RPMI8226 (cell line): ENCODE data around the gene HCRT.
A peak's percentile ranks its signal among the peaks of the same experiment; 100 is the strongest.
"Not testable (repeated sequence)": the region's sequence is repeated elsewhere in the genome, so short reads cannot be mapped to it uniquely, and the experiment has no call there.

Experiments used
- DNase-seq: peaks from one replicate; pipeline ENCODE4 v3.0.0-alpha.2; 2015

The HCRT gene

GRCh38 chr17:42184713-42185620 is at the start of gene HCRT:
TSS of gene HCRT (minus strand) at chr17:42185452. CDS start at chr17:42185365, 87 bp downstream.
- DNase-seq = peak; percentile 44

DNA sequence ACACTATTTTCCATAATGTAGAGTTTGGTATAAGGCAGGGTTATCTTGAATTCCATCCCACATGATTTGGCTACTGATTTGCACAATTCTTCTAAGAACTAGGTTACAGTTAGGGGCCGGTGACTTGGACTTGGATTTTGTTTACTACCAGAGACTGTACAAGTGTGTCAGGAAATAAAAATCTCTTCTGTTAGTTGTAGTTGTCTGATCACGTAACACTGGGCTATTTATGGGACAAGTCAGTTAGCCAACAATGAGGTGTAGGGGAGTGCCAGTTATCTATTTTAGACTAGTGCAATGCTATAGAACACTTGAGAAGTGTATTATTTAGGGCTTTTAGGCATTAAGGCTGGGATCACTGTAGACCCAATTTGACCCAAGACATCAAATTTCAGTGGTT is 48.7 kb upstream of the HCRT start:
- no peak for DNase-seq

GRCh38 chr17:42233156-42233555 is 47.9 kb upstream of the HCRT start:
- DNase-seq = no peak

- no peak for DNase-seq
Measured at GRCh38 chr17:42230225-42230624, 45.0 kb upstream of the HCRT start.

DNA sequence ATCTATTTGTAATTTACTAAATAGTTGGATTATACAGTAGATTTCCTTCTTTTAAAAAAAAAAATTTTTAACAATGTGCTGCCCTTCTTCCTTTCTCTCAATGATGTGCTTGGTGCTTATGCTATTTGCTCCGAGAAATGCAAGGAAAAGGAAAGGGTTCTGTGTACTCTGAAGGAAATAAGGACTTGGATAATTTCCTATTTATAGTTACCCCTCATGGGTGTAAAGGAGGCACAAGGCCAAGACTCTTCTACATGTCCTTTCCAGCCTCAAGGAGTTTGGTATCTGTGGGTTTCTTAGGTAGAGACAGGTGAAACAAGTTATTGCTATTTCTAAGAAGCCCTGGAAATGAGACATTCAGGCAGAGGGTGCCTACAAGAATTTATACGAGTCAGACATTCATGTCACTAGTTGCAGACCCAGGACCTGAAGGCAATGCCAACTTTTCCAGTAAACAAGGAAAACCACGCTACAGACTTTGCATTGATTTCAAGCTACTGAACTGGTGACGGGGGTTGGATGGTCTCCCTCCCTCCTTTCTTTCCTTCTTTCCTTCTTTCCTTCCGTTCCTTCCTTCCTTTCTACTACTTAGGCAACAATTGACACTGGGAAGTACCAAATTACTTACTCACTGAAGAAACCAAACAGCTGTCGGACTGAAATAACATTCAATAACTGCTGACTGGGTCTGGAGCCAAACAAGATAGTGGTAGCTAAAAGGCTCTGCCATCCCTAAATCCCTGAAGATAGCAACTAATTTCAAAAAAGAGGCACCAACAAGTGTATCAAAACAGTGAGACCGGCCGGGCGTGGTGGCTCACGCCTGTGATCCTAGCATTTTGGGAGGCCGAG is 42.8 kb upstream of the HCRT start:
- no peak for DNase-seq

DNA sequence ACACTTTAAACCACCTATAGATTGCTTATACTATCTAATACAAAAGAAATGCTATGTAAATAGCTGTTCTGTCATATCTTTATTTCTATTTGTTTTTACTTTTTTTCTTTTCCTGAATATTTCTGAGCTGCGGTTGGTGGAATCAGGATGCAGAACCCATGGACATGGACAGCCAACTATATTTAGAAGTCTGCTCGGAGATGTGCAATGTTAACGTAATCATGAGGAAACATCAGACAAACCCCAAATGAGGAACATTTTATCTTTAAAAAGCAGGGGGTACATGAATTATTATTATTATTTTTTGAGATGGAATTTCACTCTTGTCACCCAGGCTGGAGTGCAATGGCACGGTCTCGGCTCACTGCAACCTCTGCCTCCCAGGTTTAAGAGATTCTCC is 40.4 kb upstream of the HCRT start:
- no peak for DNase-seq

DNA sequence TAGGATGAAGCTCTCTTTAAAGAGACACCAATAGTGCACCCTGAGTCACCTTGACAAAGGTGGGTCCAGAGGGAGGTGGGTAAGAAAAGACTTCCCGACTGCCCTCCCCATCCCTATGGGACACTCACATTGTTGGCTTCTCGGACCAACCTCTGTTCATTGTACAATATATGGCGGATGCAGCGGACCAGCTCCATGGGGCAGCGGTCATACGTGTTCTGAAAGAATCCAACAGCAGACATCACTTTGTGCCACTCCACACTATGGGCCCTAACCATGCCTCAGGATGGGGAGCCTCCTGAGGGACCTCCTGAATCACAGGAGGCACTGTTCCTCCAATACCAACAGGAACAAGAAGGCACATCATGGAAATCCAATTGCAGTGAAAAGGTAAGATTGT is 39.4 kb upstream of the HCRT start:
- no peak for DNase-seq

- DNase-seq = peak; percentile 56
Measured at GRCh38 chr17:42221886-42222745, 36.9 kb upstream of the HCRT start.

GRCh38 chr17:42219280-42219679 is 34.0 kb upstream of the HCRT start:
- DNase-seq = not testable (repeated sequence)

DNA sequence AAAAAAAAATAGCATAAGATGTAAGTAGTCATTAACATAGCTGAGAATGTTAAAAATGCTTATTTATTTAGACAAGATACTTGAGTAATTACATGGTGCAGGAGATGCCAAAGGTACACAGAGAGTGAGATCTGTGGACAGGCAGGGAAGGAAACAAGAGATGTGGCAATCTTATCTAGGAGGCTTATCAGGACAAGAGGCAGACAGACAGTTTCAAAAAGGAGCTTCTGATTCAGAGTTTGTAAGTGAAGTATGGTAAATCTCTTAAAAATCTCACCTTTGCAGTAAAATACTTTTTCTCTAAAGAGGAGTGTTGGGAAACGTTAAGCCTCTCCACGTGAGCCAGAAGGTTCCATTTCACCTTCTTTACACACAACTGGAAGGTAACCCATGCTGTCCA is 28.9 kb upstream of the HCRT start:
- DNase-seq = no peak

- no peak for DNase-seq
Measured at GRCh38 chr17:42212382-42212781, 27.1 kb upstream of the HCRT start.

DNA sequence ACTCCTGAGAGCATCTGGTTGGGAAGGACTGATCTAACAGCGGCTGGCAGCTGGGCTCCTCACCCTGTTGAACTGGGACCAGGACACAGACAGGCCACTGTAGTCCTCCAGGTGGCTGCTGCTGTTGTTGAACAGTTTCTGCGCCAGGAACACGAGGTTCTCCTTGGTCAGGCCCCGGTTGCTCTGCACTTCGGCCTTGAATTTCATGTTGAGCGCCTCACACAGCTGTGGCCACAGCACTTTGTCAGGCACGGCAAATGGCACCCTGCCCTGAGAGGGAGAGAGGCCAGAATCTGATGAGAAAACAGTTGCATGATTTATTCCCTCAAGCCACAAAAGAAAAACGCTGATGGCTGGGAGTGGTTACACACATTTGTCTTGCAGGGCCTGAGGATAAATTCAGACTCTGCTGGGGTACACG is 26.7 kb upstream of the HCRT start:
- not testable (repeated sequence) for DNase-seq

GRCh38 chr17:42210046-42210445 is 24.8 kb upstream of the HCRT start:
- no peak for DNase-seq

GRCh38 chr17:42206153-42206612 is 20.9 kb upstream of the HCRT start:
- not testable (repeated sequence) for DNase-seq

DNA sequence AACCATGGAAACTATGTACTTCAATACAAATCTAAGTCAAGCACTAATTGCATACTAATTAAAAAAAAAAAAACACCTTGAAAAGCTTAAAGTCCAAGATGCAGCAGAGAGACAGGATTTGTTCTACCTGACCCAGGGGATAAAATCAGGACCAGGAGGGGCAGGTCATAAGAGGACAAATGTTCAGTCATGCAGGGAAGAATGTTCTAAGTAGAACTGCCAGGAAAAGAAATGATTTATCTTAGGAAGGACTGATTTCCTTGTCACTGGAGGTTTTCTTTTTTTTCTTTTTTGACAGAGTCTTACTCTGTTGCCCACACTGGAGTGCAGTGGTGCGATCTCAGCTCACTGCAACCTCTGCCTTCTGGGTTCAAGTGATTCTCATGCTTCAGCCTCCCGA is 18.1 kb upstream of the HCRT start:
- no peak for DNase-seq

DNA sequence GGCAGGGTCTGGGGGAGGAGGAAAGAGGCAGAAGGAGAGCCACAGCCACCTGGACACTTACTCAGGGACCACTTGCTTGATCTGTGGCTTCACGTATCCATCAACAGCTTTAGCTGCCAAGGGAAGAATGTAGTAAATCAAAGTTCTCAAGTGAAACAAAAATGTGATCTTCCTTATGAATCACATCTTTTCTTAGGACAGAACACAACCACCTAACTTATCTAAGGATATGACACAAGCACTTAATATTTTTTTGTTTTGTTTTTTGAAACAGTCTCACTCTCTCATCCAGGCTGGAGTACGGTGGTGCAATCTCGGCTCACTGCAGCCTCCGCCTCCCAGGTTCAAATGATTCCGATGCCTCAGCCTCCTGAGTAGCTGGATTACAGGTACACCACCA is 17.4 kb upstream of the HCRT start:
- DNase-seq = no peak

DNA sequence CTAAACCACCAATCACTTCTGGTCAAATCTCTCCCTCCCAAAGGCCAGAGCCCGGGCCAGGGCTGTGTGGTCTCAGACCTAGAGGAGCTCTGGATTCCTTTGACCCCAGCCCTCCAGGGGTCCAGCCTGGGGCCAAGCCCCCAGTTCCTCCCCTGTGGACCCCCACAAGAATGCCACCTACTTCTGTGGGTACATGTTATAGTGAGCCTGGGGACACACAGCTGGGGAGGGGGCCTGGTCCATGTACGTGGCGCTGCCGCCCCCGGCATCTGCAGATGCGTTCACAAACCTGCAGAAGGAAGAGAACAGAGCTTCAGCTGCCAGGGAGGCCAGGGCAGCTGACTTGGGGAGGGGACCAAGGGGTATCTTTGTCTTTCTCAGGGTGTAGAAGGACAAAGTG is 16.9 kb upstream of the HCRT start:
- DNase-seq = no peak

DNA sequence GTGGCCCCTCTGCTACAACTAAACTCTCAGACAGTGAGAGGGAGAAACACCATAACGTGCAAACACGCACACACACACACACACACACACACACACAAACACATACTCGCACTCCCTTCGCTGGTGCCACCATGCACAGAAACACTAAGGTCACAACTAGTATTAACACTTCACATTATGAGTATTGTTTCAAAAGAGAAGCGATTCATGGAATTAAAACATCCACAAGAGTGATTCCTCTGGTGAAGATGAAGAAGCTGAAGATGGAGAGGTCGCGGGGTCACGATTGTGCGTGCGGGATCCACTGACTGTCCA is 16.2 kb upstream of the HCRT start:
- DNase-seq = no peak

DNA sequence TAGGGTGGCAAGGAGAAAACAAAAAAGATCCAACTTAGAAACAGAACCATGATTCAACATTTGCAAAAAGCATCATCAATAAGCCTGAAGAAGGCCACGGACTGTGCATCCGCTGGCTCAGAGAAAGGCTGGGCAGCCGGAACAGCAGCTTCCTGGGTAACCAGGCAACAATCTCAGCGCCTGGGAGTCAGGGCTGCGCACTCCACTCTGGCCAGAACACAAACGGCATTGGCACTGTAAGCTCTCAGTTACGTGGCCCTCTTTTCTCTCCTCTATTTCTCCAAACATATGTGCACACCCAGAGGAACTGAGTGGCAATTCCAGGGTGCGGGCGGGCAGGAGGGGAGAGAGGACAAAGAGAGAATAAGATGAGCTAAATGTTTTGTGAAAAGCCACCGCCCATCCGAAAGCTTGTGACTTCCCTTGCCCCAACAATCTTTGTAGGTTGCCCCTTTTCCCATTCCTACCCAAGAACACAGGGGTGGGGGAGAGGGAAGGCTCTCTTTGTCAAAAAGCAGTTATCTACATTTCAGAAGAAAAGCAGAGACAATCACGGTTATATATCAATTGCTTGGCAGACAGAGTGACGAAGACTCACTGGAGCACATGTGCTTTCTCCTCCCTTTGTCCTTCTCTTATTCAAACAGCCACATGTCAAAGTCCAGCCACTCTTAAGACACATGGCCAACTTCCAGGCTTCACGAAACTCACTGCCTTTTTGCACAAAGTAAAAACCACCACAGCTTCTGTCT is 15.6 kb upstream of the HCRT start:
- DNase-seq = no peak

DNA sequence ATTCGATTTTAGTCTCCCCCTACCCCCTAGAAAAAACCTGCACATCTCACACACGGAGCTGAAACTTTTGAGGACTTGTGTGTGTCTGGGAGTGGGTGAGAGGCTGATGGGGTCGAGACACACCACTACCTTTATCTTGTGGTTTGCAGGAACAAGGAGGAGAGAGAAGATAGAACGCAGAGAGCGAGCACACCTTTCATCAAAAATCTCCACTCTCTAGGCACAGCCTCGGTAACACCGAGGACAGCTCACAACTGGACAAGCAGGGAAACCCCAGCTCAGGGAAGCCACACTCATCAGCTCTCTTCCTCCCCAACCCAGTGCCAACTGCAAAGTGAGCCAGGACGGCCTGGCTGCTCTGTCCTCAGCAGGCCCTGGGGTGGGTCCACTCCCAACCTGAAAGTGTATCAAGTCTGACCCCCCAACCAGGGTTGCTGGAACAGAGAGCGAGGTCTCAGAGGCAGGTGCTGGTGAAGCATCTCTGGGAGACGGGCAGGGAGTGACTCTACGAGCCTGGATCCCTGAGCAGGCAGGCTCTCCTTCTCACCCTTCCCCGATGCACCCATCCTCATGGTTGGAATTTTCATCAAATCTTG is 14.3 kb upstream of the HCRT start:
- DNase-seq = no peak

DNA sequence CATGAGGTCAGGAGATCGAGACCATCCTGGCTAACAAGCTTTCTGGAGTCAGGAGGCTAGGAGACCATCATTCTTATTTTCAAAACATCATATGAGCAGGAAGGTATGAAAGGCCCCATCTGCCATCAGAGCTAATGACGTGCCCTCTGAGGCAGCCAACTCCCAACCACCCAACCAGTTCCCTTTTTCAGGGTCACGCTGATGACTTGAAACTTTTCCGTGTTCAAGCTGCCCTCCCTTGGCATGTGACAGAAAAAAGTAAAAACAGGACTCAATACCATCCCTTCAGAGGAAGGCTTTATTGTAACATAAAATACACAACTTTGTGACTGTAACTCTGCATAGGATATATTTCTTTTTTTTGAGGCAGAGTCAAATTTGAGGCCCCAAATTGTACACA is 13.6 kb upstream of the HCRT start:
- peak; percentile 65 for DNase-seq
